K562 (cell line): ENCODE data around the gene ZMAT2. TPM values are rescaled to one million over a fixed set of nuclear protein-coding genes. Genes with fewer than 3 reads are reported as not detected.

ENCODE experiments used
- CBX3 ChIP-seq, 2 experiments: IDR thresholded peaks; 1 replicate in 1 of 2; 2 replicates in 1 of 2; pipeline ENCODE4 v1.6.1; 2012; ENCODE audit warnings: inconsistent platforms in 2 of 2, low read length in 2 of 2, borderline replicate concordance in 1 of 2, control low read depth in 1 of 2
- EGR1 ChIP-seq: fragments of 450-650 bp; conservative IDR thresholded peaks from 2 replicates; pipeline ENCODE4 v1.6.1; 2017; ENCODE audit warnings: mild to moderate bottlenecking
- ETV5 ChIP-seq: sonication (generic); formaldehyde crosslinking; IDR thresholded peaks from 2 replicates; pipeline ENCODE4 v1.4.0; 2020; ENCODE audit warnings: low read depth, mild to moderate bottlenecking, missing genetic modification reagents
- ETV6 ChIP-seq, 3 experiments: fragments of 150-350 bp in 1 of 3; sonication (generic) in 1 of 3; formaldehyde crosslinking in 1 of 3; IDR thresholded peaks; 2 replicates each; pipeline versions ENCODE4 v1.6.1 to v1.8.0; 2014 to 2022; ENCODE audit warnings: borderline replicate concordance in 2 of 3, low read depth in 2 of 3, antibody characterized with exemption in 1 of 3, low read length in 1 of 3, mild to moderate bottlenecking in 1 of 3, missing genetic modification reagents in 1 of 3
- FOXA3 ChIP-seq, 2 experiments: fragments of 450-650 bp in 1 of 2; sonication (generic) in 1 of 2; formaldehyde crosslinking; IDR thresholded peaks in 1 of 2; conservative IDR thresholded peaks in 1 of 2; 2 replicates each; pipeline versions ENCODE4 v1.4.0 to v1.8.0; 2020 to 2022; ENCODE audit warnings: mild to moderate bottlenecking in 2 of 2, missing genetic modification reagents in 1 of 2
- HNRNPL ChIP-seq: fragments of 200-400 bp; formaldehyde crosslinking; IDR thresholded peaks from 2 replicates; pipeline ENCODE4 v1.6.1; 2017; ENCODE audit warnings: low read depth, mild to moderate bottlenecking, low read length
- HNRNPUL1 ChIP-seq: fragments of 200-400 bp; formaldehyde crosslinking; IDR thresholded peaks from 2 replicates; pipeline ENCODE4 v1.6.1; 2017; ENCODE audit warnings: low read length
- KDM5B ChIP-seq: fragments of 200-600 bp; sonication (generic); IDR thresholded peaks from 2 replicates; pipeline ENCODE4 v1.6.1; 2012; ENCODE audit warnings: low read depth, mild to moderate bottlenecking, moderate library complexity, low read length, control low read depth, inconsistent platforms; ENCODE audit not compliant: insufficient replicate concordance
- L3MBTL2 ChIP-seq: fragments of 450-650 bp; IDR thresholded peaks from 2 replicates; pipeline ENCODE4 v1.6.1; 2016; ENCODE audit warnings: mild to moderate bottlenecking, moderate library complexity
- NCOA1 ChIP-seq: fragments of 450-650 bp; IDR thresholded peaks from 2 replicates; pipeline ENCODE4 v1.6.1; 2016; ENCODE audit warnings: low read depth
- POLR2A ChIP-seq: fragments of 450-650 bp; conservative IDR thresholded peaks from 2 replicates; pipeline ENCODE4 v1.6.1; 2016
- POLR2B ChIP-seq: fragments of 450-650 bp; IDR thresholded peaks from 2 replicates; pipeline ENCODE4 v1.6.1; 2018; ENCODE audit warnings: low read depth; ENCODE audit not compliant: partially characterized antibody
- SETDB1 ChIP-seq: IDR thresholded peaks from one replicate; pipeline ENCODE4 v1.6.1; 2012; ENCODE audit warnings: low read length, control low read depth, inconsistent platforms
- ZBTB7A ChIP-seq: IDR thresholded peaks from 2 replicates; pipeline ENCODE4 v1.6.1; 2011; ENCODE audit warnings: low read depth, mild to moderate bottlenecking, low read length, moderate library complexity, borderline replicate concordance; ENCODE audit not compliant: control insufficient read depth
- ZNF57 ChIP-seq: fragments of 450-650 bp; formaldehyde crosslinking; IDR thresholded peaks from 2 replicates; pipeline ENCODE4 v1.4.0; 2020; ENCODE audit warnings: mild to moderate bottlenecking, moderate library complexity
- polyA plus RNA-seq, 8 experiments: library from polyadenylated mRNA; depleted of rRNA in 4 of 8; stranded (reverse) in 5 of 8; unstranded in 3 of 8; fragments of >200 nt; fragmentation: Nextera tagmentation in 2 of 8; fragmentation: Illumina TruSeq in 1 of 8; extraction: Ambion mirVana in 2 of 8; extraction: Trizol in 1 of 8; gene quantifications; 2 replicates each; pipeline versions ENCODE4 v1.2.1 to v1.2.3, GENCODE V29; 2011 to 2014; ENCODE audit warnings: inconsistent platforms in 1 of 8, missing spikeins in 1 of 8
- total RNA-seq, 7 experiments: library from RNA; depleted of rRNA in 6 of 7; stranded (reverse); fragments of >200 nt in 6 of 7; fragmentation: Illumina TruSeq in 2 of 7; extraction: Trizol in 2 of 7; gene quantifications; 2 replicates each; pipeline versions ENCODE4 v1.2.1 to v1.2.3, GENCODE V29; 2011 to 2021; ENCODE audit warnings: low replicate concordance in 1 of 7
- TF ChIP-seq, protein P1 (sequence below): fragments of 200-800 bp; sonication (Bioruptor generic); IDR thresholded peaks from 2 replicates; pipeline ENCODE4 v1.6.1; 2016; ENCODE audit warnings: missing genetic modification characterization, missing compliant biosample characterization
- TF ChIP-seq, protein P2 (sequence below): fragments of 450-650 bp; IDR thresholded peaks from 2 replicates; pipeline ENCODE4 v1.7.1; 2018; ENCODE audit warnings: mild to moderate bottlenecking, low read depth; ENCODE audit not compliant: partially characterized antibody
- TF ChIP-seq, protein P3 (sequence below): sonication (generic); formaldehyde crosslinking; IDR thresholded peaks from 2 replicates; pipeline ENCODE4 v1.8.0; 2022; ENCODE audit warnings: missing genetic modification reagents, mild to moderate bottlenecking, borderline replicate concordance

Gene ZMAT2
- total and polyA plus RNA-seq, 9 of the 15 experiments (the other 6 are each of a cell fraction or from before 2014, with no cell fraction given) = 44.2 to 101 (median 69.2) TPM

DNA sequence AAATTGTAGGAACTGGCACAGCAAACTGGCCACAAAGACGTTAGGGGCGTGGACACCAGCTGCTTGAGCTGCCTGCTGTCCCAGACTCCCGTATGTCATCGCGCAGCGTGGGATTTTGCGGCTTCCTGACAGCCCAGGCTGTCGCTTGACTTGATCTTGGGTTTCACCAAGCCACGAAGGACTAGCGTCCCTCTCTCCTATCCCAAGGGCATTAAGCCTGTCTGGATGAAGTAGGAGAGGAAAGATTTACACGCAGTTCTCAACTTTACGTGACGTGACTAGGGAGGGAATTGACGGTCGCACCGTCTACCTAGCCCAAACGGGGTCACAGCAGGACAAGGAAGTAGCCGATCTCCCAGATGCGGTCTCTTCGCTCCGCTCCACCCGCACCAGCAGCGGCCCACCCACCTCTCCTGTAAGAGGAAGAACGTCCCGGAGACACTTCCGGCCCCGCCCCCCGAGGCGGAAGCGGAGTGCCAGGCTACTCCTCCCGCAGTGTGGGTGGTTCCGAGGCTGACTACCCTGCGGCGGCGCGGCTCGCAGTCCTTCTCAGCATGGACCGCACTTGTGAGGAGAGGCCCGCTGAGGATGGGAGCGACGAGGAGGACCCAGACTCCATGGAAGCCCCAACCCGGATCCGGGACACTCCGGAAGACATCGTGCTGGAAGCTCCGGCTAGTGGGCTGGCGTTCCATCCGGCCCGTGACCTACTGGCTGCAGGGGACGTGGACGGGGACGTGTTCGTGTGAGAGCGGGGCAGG is 35.7 kb upstream of the ZMAT2 start, which contains the start of gene WDR55 (continued):
- TF ChIP-seq, protein P1, sequence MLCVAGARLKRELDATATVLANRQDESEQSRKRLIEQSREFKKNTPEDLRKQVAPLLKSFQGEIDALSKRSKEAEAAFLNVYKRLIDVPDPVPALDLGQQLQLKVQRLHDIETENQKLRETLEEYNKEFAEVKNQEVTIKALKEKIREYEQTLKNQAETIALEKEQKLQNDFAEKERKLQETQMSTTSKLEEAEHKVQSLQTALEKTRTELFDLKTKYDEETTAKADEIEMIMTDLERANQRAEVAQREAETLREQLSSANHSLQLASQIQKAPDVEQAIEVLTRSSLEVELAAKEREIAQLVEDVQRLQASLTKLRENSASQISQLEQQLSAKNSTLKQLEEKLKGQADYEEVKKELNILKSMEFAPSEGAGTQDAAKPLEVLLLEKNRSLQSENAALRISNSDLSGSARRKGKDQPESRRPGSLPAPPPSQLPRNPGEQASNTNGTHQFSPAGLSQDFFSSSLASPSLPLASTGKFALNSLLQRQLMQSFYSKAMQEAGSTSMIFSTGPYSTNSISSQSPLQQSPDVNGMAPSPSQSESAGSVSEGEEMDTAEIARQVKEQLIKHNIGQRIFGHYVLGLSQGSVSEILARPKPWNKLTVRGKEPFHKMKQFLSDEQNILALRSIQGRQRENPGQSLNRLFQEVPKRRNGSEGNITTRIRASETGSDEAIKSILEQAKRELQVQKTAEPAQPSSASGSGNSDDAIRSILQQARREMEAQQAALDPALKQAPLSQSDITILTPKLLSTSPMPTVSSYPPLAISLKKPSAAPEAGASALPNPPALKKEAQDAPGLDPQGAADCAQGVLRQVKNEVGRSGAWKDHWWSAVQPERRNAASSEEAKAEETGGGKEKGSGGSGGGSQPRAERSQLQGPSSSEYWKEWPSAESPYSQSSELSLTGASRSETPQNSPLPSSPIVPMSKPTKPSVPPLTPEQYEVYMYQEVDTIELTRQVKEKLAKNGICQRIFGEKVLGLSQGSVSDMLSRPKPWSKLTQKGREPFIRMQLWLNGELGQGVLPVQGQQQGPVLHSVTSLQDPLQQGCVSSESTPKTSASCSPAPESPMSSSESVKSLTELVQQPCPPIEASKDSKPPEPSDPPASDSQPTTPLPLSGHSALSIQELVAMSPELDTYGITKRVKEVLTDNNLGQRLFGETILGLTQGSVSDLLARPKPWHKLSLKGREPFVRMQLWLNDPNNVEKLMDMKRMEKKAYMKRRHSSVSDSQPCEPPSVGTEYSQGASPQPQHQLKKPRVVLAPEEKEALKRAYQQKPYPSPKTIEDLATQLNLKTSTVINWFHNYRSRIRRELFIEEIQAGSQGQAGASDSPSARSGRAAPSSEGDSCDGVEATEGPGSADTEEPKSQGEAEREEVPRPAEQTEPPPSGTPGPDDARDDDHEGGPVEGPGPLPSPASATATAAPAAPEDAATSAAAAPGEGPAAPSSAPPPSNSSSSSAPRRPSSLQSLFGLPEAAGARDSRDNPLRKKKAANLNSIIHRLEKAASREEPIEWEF (CRISPR knock-in tag) = no peak
- peak; percentile 87 for TF ChIP-seq EGR1
- TF ChIP-seq SETDB1 = peak; percentile 26
- peak in 1 of 2 experiments; percentile 77; a peak in 1 of 3 replicates for TF ChIP-seq CBX3 (IDR thresholded peaks at IDR 0.05; ENCODE audit: borderline replicate concordance in 1 of 2, low read length in 2 of 2)
- peak; percentile 48; the same call in 1 of the 2 replicates for TF ChIP-seq ZNF57
- TF ChIP-seq ETV6 (IDR thresholded peaks at IDR 0.05; ENCODE audit: borderline replicate concordance in 1 of 2, low read depth in 2 of 2, low read length in 1 of 2) = peak; percentile 94 to 98
- no peak for TF ChIP-seq ETV6 (CRISPR knock-in tag; IDR thresholded peaks at IDR 0.05; ENCODE audit: borderline replicate concordance)
- TF ChIP-seq POLR2B = peak; percentile 80
- TF ChIP-seq ETV5 = peak; percentile 97
- no peak for TF ChIP-seq HNRNPUL1
- 0 out of 4 replicates have a peak, but pooled peaks of 1 of the 2 experiments have one; percentile 50 for TF ChIP-seq FOXA3 (CRISPR knock-in tag; conservative IDR thresholded peaks at IDR 0.05 in 1 of 2, IDR thresholded peaks at IDR 0.05 in 1 of 2)
- peak; percentile 94 for TF ChIP-seq KDM5B
- TF ChIP-seq HNRNPL = no peak
- TF ChIP-seq L3MBTL2 = peak; percentile 76
- TF ChIP-seq, protein P2, sequence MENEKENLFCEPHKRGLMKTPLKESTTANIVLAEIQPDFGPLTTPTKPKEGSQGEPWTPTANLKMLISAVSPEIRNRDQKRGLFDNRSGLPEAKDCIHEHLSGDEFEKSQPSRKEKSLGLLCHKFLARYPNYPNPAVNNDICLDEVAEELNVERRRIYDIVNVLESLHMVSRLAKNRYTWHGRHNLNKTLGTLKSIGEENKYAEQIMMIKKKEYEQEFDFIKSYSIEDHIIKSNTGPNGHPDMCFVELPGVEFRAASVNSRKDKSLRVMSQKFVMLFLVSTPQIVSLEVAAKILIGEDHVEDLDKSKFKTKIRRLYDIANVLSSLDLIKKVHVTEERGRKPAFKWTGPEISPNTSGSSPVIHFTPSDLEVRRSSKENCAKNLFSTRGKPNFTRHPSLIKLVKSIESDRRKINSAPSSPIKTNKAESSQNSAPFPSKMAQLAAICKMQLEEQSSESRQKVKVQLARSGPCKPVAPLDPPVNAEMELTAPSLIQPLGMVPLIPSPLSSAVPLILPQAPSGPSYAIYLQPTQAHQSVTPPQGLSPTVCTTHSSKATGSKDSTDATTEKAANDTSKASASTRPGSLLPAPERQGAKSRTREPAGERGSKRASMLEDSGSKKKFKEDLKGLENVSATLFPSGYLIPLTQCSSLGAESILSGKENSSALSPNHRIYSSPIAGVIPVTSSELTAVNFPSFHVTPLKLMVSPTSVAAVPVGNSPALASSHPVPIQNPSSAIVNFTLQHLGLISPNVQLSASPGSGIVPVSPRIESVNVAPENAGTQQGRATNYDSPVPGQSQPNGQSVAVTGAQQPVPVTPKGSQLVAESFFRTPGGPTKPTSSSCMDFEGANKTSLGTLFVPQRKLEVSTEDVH = peak; percentile 89
- TF ChIP-seq ZBTB7A = 0 out of 2 replicates have a peak, but pooled peaks have one; percentile 47
- peak; percentile 92 for TF ChIP-seq POLR2A
- peak; percentile 92 for TF ChIP-seq NCOA1
- TF ChIP-seq, protein P3, sequence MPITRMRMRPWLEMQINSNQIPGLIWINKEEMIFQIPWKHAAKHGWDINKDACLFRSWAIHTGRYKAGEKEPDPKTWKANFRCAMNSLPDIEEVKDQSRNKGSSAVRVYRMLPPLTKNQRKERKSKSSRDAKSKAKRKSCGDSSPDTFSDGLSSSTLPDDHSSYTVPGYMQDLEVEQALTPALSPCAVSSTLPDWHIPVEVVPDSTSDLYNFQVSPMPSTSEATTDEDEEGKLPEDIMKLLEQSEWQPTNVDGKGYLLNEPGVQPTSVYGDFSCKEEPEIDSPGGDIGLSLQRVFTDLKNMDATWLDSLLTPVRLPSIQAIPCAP (CRISPR knock-in tag) = no peak
